IMR-90 (cell line): Measurements from ENCODE around the gene PCDHA1. TPM values are rescaled to one million over a fixed set of nuclear protein-coding genes. Genes with fewer than 3 reads are reported as not detected.

Experiments used
- ATAC-seq: fragments of 200-7000 bp; cut with Tn5 transposase; 2 replicates; pipeline ENCODE4 v1.9.1; 2020; ENCODE audit warnings: low read depth, mild to moderate bottlenecking, moderate library complexity
- BruUV-seq: library from RNA; stranded (reverse); fragments of 400-500 nt; replicated peaks from 2 replicates; lab custom pipeline; 2021; lab: Mats Ljungman, UMichigan
- CTCF ChIA-PET: fragments of 300-600 bp; formaldehyde crosslinking; extraction: SDS; loops from one replicate; lab custom pipeline; 2021; ENCODE audit warnings: antibody characterized with exemption; lab: Yijun Ruan, JAX
- POLR2A ChIA-PET: fragments of 300-600 bp; sonication (Branson Sonifier 250); formaldehyde crosslinking; loops from one replicate; lab custom pipeline; 2022; ENCODE audit warnings: antibody characterized with exemption; ENCODE audit not compliant: unreplicated experiment; lab: Charles Lee
- DNase-seq: peaks from one replicate; pipeline ENCODE4 v3.0.0; 2013
- H2AFZ ChIP-seq: replicated peaks from 2 replicates; pipeline ENCODE3; 2013; ENCODE audit warnings: low read length, mild to moderate bottlenecking; ENCODE audit not compliant: poor library complexity
- H2AK5ac ChIP-seq: 2 replicates; pipeline ENCODE4 v1.6.1; 2013; ENCODE audit warnings: low read depth, low read length, inconsistent platforms
- H2AK9ac ChIP-seq: replicated peaks from 2 replicates; pipeline ENCODE3; 2013; ENCODE audit warnings: mild to moderate bottlenecking, low read depth, low read length, moderate library complexity; ENCODE audit not compliant: poor library complexity
- H2BK120ac ChIP-seq: 2 replicates; pipeline ENCODE4 v1.6.1; 2013; ENCODE audit warnings: low read depth, low read length, inconsistent platforms
- H2BK15ac ChIP-seq: 3 replicates; pipeline ENCODE4 v1.6.1; 2013; ENCODE audit warnings: low read depth, low read length, inconsistent platforms
- H2BK20ac ChIP-seq: 2 replicates; pipeline ENCODE4 v1.6.1; 2013; ENCODE audit warnings: low read depth, mild to moderate bottlenecking, inconsistent platforms, low read length, moderate library complexity
- H2BK5ac ChIP-seq: 2 replicates; pipeline ENCODE4 v1.6.1; 2013; ENCODE audit warnings: mild to moderate bottlenecking, low read depth, low read length, inconsistent platforms; ENCODE audit not compliant: poor library complexity, severe bottlenecking
- H3K14ac ChIP-seq: replicated peaks from 2 replicates; pipeline ENCODE4 v1.6.1; 2013; ENCODE audit warnings: low read depth, low read length, inconsistent platforms
- H3K18ac ChIP-seq: 2 replicates; pipeline ENCODE4 v1.6.1; 2013; ENCODE audit warnings: low read depth, low read length, control low read depth
- H3K23ac ChIP-seq: 2 replicates; pipeline ENCODE4 v1.6.1; 2013; ENCODE audit warnings: low read depth, low read length, inconsistent platforms
- H3K27ac ChIP-seq: 2 replicates; pipeline ENCODE4 v1.5.1; 2013; ENCODE audit warnings: mild to moderate bottlenecking, control low read depth, low read length; ENCODE audit not compliant: insufficient read depth
- H3K27me3 ChIP-seq: 2 replicates; pipeline ENCODE4 v1.6.1; 2013; ENCODE audit warnings: low read length; ENCODE audit not compliant: control insufficient read depth, insufficient read depth
- H3K36me3 ChIP-seq: 2 replicates; pipeline ENCODE4 v1.6.1; 2013; ENCODE audit warnings: low read length, mixed read lengths; ENCODE audit not compliant: control insufficient read depth, insufficient read depth
- H3K4ac ChIP-seq: 2 replicates; pipeline ENCODE4 v1.6.1; 2013; ENCODE audit warnings: low read depth, low read length, inconsistent platforms
- H3K4me1 ChIP-seq: 2 replicates; pipeline ENCODE4 v1.6.1; 2013; ENCODE audit warnings: low read length, mixed read lengths; ENCODE audit not compliant: control insufficient read depth, insufficient read depth
- H3K4me2 ChIP-seq: 2 replicates; pipeline ENCODE4 v1.6.1; 2013; ENCODE audit warnings: low read depth, mild to moderate bottlenecking, control low read depth, low read length, moderate library complexity
- H3K4me3 ChIP-seq: 2 replicates; pipeline ENCODE4 v1.5.1; 2013; ENCODE audit warnings: low read depth, mild to moderate bottlenecking, control low read depth, low read length, moderate library complexity; ENCODE audit not compliant: insufficient read depth
- H3K56ac ChIP-seq: 2 replicates; pipeline ENCODE4 v1.6.1; 2013; ENCODE audit warnings: low read length, inconsistent platforms; ENCODE audit not compliant: insufficient read depth; ENCODE audit errors: extremely low read depth
- H3K79me1 ChIP-seq, 2 experiments: 2 replicates each; pipeline ENCODE4 v1.6.1; 2013; ENCODE audit warnings: low read length in 2 of 2, inconsistent platforms in 1 of 2, low read depth in 1 of 2
- H3K9ac ChIP-seq: 2 replicates; pipeline ENCODE4 v1.6.1; 2013; ENCODE audit warnings: low read depth, low read length, control low read depth
- H3K9me1 ChIP-seq: 2 replicates; pipeline ENCODE4 v1.6.1; 2013; ENCODE audit warnings: low read length, inconsistent platforms; ENCODE audit not compliant: insufficient read depth
- H3K9me3 ChIP-seq: 2 replicates; pipeline ENCODE4 v1.6.1; 2013; ENCODE audit warnings: low read length; ENCODE audit not compliant: control insufficient read depth, insufficient read depth
- H4K20me1 ChIP-seq: 2 replicates; pipeline ENCODE4 v1.6.1; 2013; ENCODE audit warnings: low read length, inconsistent platforms; ENCODE audit not compliant: insufficient read depth
- H4K5ac ChIP-seq: 2 replicates; pipeline ENCODE4 v1.6.1; 2013; ENCODE audit warnings: mild to moderate bottlenecking, low read depth, low read length, control low read depth
- H4K8ac ChIP-seq, 2 experiments: 2 replicates each; pipeline ENCODE4 v1.6.1; 2013; ENCODE audit warnings: low read depth in 2 of 2, low read length in 2 of 2, control low read depth in 1 of 2, inconsistent platforms in 1 of 2
- H4K91ac ChIP-seq: 2 replicates; pipeline ENCODE4 v1.6.1; 2013; ENCODE audit warnings: low read depth, low read length, inconsistent platforms; ENCODE audit not compliant: insufficient read depth
- CTCF ChIP-seq: conservative IDR thresholded peaks from 2 replicates; pipeline ENCODE4 v1.5.1; 2012; ENCODE audit warnings: mild to moderate bottlenecking, low read depth, low read length, improper control_type of control experiment
- ELK1 ChIP-seq: fragments of 150-350 bp; IDR thresholded peaks from 2 replicates; pipeline ENCODE4 v1.6.1; 2016; ENCODE audit warnings: low read depth, mild to moderate bottlenecking, low read length, moderate library complexity, borderline replicate concordance
- FOS ChIP-seq: fragments of 150-350 bp; IDR thresholded peaks from 2 replicates; pipeline ENCODE4 v1.6.1; 2016; ENCODE audit warnings: low read depth, low read length
- MAFK ChIP-seq: IDR thresholded peaks from 2 replicates; pipeline ENCODE4 v1.6.1; 2012; ENCODE audit warnings: low read depth, low read length, improper control_type of control experiment
- MAZ ChIP-seq: IDR thresholded peaks from 2 replicates; pipeline ENCODE4 v1.6.1; 2012; ENCODE audit warnings: low read depth, mild to moderate bottlenecking, low read length, improper control_type of control experiment, moderate library complexity, borderline replicate concordance
- NFE2L2 ChIP-seq: fragments of 150-350 bp; IDR thresholded peaks from 2 replicates; pipeline ENCODE4 v1.6.1; 2016; ENCODE audit warnings: low read depth, mild to moderate bottlenecking, low read length
- RAD21 ChIP-seq: IDR thresholded peaks from 2 replicates; pipeline ENCODE4 v1.6.1; 2012; ENCODE audit warnings: low read length, improper control_type of control experiment
- RCOR1 ChIP-seq: IDR thresholded peaks from 2 replicates; pipeline ENCODE4 v1.6.1; 2012; ENCODE audit warnings: mild to moderate bottlenecking, low read length, improper control_type of control experiment; ENCODE audit not compliant: insufficient replicate concordance
- WGBS, 2 experiments: methylation state at CpG; one replicate each; pipeline versions ENCODE4 v1.1.5 to v1.1.7; 2013; ENCODE audit warnings: missing lambda C conversion rate in 2 of 2; ENCODE audit not compliant: insufficient read length in 1 of 2; ENCODE audit errors: extremely low coverage in 2 of 2; 5-methylcytosine and 5-hydroxymethylcytosine counted together
- dilution Hi-C: fragments of 300-500 bp; cut with HindIII; formaldehyde crosslinking; loops from one replicate; pipeline ENCODE4 v1.14.3; 2018; ENCODE audit warnings: low sequenced_read_pairs; ENCODE audit not compliant: unreplicated experiment
- in situ Hi-C: fragments of 300-500 bp; cut with MboI; formaldehyde crosslinking; loops from 3 replicates; pipeline ENCODE4 v1.14.3; 2019; ENCODE audit warnings: low sequenced_read_pairs, inconsistent platforms, mixed read lengths
- intact Hi-C: fragments of 100-400 bp; cut with micrococcal nuclease; formaldehyde crosslinking; loops from 2 replicates; pipeline ENCODE4 v1.10.0; 2022
- polyA plus RNA-seq, 3 experiments: library from polyadenylated mRNA; depleted of rRNA; stranded (reverse); fragments of >200 nt; gene quantifications; 2 replicates each; pipeline ENCODE4 v1.2.3, GENCODE V29; 2012; ENCODE audit warnings: low replicate concordance in 1 of 3
- total RNA-seq: library from RNA; depleted of rRNA; stranded (reverse); fragments of >200 nt; gene quantifications from 2 replicates; pipeline ENCODE4 v1.2.3, GENCODE V29; 2012

PCDHA1 gene
- total and polyA plus RNA-seq, 2 of the 4 experiments (the other 2 are of a cell fraction) = under 0.01 to 0.05 TPM

GRCh38 chr5:140927228-140927573, 141.3 kb downstream of the PCDHA1 start:
- in situ Hi-C loops (no loop called here), intact Hi-C loops (no loop called here), dilution Hi-C loops (no loop called here)
- H3K56ac ChIP-seq = no peak overlapping the region
- TF ChIP-seq MAZ = no peak
- TF ChIP-seq NFE2L2 = no peak
- no peak for TF ChIP-seq ELK1
- TF ChIP-seq FOS = no peak
- no peak for TF ChIP-seq RCOR1
- TF ChIP-seq CTCF = no peak
- no peak for TF ChIP-seq MAFK
- TF ChIP-seq RAD21 = no peak
- no peak overlapping the region for H4K8ac ChIP-seq
- no peak overlapping the region for H2BK20ac ChIP-seq
- no peak overlapping the region for H3K18ac ChIP-seq
- no peaks in the 10 kb centered on the region for H3K36me3 ChIP-seq
- H3K4ac ChIP-seq = no peak overlapping the region
- no peak overlapping the region for H2AK9ac ChIP-seq
- peak overlapping the region; percentile 64 for H3K4me2 ChIP-seq
- ChIA-PET CTCF (no interaction called here), POLR2A (no interaction called here)
- H4K20me1 ChIP-seq = no peaks in the 10 kb centered on the region
- no peak overlapping the region for H4K5ac ChIP-seq
- BruUV-seq = no TSS peak
- no peak overlapping the region for H2BK120ac ChIP-seq
- ATAC-seq (no peak), DNase-seq (no peak)
- H3K9ac ChIP-seq = no peak overlapping the region
- H3K4me3 ChIP-seq = peak overlapping the region; percentile 21; the same call in 1 of the 2 replicates
- no peak overlapping the region for H3K14ac ChIP-seq
- WGBS, 2 experiments = 7% methylated on average over 17 of the region's 26 CpGs; no CpG with 5 or more reads in 1 of the 2 experiments
- no peak overlapping the region for H3K27ac ChIP-seq
- no peaks in the 10 kb centered on the region for H3K27me3 ChIP-seq
- no peak overlapping the region for H2BK15ac ChIP-seq
- peaks cover 11% of the 10 kb centered on the region for H3K9me3 ChIP-seq
- no peak overlapping the region for H2AK5ac ChIP-seq
- no peaks in the 10 kb centered on the region for H3K4me1 ChIP-seq
- H3K79me1 ChIP-seq = no peaks in the 10 kb centered on the region
- H2AFZ ChIP-seq = peak overlapping the region; percentile 41
- H4K91ac ChIP-seq = no peak overlapping the region
- H3K23ac ChIP-seq = no peak overlapping the region
- no peak overlapping the region for H2BK5ac ChIP-seq
- H3K9me1 ChIP-seq = no peaks in the 10 kb centered on the region
